ENCODE results near the gene FAM131C.

The FAM131C gene

GRCh38 chr1:16066245-16066644, 7.2 kb downstream of the FAM131C start:
- H3K9ac ChIP-seq (ENCODE audit: low read length) = no peak overlapping the region
- no peaks in the 10 kb centered on the region for H3F3A ChIP-seq (ENCODE audit: insufficient read depth)
- TF ChIP-seq, protein P1, sequence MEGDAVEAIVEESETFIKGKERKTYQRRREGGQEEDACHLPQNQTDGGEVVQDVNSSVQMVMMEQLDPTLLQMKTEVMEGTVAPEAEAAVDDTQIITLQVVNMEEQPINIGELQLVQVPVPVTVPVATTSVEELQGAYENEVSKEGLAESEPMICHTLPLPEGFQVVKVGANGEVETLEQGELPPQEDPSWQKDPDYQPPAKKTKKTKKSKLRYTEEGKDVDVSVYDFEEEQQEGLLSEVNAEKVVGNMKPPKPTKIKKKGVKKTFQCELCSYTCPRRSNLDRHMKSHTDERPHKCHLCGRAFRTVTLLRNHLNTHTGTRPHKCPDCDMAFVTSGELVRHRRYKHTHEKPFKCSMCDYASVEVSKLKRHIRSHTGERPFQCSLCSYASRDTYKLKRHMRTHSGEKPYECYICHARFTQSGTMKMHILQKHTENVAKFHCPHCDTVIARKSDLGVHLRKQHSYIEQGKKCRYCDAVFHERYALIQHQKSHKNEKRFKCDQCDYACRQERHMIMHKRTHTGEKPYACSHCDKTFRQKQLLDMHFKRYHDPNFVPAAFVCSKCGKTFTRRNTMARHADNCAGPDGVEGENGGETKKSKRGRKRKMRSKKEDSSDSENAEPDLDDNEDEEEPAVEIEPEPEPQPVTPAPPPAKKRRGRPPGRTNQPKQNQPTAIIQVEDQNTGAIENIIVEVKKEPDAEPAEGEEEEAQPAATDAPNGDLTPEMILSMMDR (IDR thresholded peaks at IDR 0.05; ENCODE audit: insufficient read depth, low read length, poor library complexity, severe bottlenecking) = no peak
- TF ChIP-seq EZH2phosphoT487 (conservative IDR thresholded peaks at IDR 0.05; ENCODE audit: low read length) = no peak

GRCh38 chr1:16065269-16065576, 8.2 kb downstream of the FAM131C start:
- Histone ChIP-seq H3K27ac (ENCODE audit: low read depth, low read length) (no peak overlapping the region), H3K4me3 (ENCODE audit: insufficient read depth, low read length, poor library complexity, severe bottlenecking) (no peak overlapping the region), H3K9me2 (replicated peaks; ENCODE audit: insufficient read depth, low read length) (no peaks in the 10 kb centered on the region), H3K79me2 (ENCODE audit: insufficient read depth, low read length) (no peaks in the 10 kb centered on the region), H3K4me2 (ENCODE audit: low read depth, low read length, poor library complexity, severe bottlenecking) (no peak overlapping the region), H2AFZ (ENCODE audit: low read depth, low read length, severe bottlenecking) (no peak overlapping the region), H3K36me3 (ENCODE audit: low read length) (no peaks in the 10 kb centered on the region), H4K20me1 (ENCODE audit: low read depth, low read length) (no peaks in the 10 kb centered on the region), H3K27me3 (ENCODE audit: low read length) (no peaks in the 10 kb centered on the region), H3F3A (ENCODE audit: insufficient read depth) (no peaks in the 10 kb centered on the region), H3K9ac (ENCODE audit: low read length) (no peak overlapping the region), H3K9me3 (ENCODE audit: insufficient read depth, low read length) (no peaks in the 10 kb centered on the region)
- TF ChIP-seq, protein P1 (IDR thresholded peaks at IDR 0.05; ENCODE audit: insufficient read depth, low read length, poor library complexity, severe bottlenecking) = no peak
- TF ChIP-seq EZH2phosphoT487 (conservative IDR thresholded peaks at IDR 0.05; ENCODE audit: low read length) = no peak

More at GRCh38 chr1:16066245-16066644, 7.2 kb downstream of the FAM131C start:
- H4K20me1 ChIP-seq (ENCODE audit: low read depth, low read length) = no peaks in the 10 kb centered on the region
- H3K27ac ChIP-seq (ENCODE audit: low read depth, low read length) = no peak overlapping the region
- H3K9me2 ChIP-seq (replicated peaks; ENCODE audit: insufficient read depth, low read length) = no peaks in the 10 kb centered on the region
- no peak overlapping the region for H3K4me3 ChIP-seq (ENCODE audit: insufficient read depth, low read length, poor library complexity, severe bottlenecking)
- no peak overlapping the region for H3K4me2 ChIP-seq (ENCODE audit: low read depth, low read length, poor library complexity, severe bottlenecking)
- no peaks in the 10 kb centered on the region for H3K9me3 ChIP-seq (ENCODE audit: insufficient read depth, low read length)
- H3K79me2 ChIP-seq (ENCODE audit: insufficient read depth, low read length) = no peaks in the 10 kb centered on the region
- H3K27me3 ChIP-seq (ENCODE audit: low read length) = no peaks in the 10 kb centered on the region
- H3K36me3 ChIP-seq (ENCODE audit: low read length) = no peaks in the 10 kb centered on the region
- no peak overlapping the region for H2AFZ ChIP-seq (ENCODE audit: low read depth, low read length, severe bottlenecking)

DNA sequence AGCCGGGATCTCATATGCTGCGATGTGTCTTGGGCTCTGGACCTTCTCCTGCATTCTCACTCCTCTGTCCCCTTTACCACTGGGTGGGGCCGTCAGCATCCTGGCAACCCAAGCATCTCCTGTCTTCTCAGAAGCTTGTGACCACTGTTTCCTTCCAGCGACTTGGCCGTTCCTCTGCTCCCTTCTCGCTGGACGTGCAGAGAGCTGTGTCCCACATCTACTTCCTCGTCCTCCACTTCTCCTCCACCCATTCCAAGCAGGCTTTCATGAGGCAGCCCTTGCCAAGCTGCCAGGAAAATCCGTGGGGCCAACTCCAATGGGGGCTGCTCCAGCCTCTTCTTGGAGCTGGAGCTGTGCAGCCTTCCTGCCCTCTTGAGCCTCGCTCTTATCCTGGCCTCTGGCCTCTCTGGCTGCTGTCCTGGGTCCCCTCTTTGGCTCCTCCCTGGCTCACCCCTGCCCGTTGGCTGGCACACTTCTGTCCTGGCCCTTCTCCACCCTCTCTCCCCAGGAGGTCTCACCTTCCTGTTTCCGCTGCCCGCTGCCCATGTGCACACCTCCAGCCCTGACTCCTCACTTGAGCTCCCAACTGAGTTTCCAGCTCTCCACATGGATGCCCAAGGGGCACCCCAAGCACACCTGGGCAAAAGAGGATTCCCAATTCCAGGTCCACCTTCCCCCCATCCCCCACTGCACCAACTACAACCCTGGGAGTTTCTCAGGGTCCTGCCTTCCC, 8.7 kb downstream of the FAM131C start:
- Histone ChIP-seq H4K20me1 (ENCODE audit: low read depth, low read length) (no peaks in the 10 kb centered on the region), H3K27ac (ENCODE audit: low read depth, low read length) (no peak overlapping the region)

More for the DNA sequence above, 8.7 kb downstream of the FAM131C start:
- H3K36me3 ChIP-seq (ENCODE audit: low read length) = no peaks in the 10 kb centered on the region
- no peak overlapping the region for H3K4me3 ChIP-seq (ENCODE audit: insufficient read depth, low read length, poor library complexity, severe bottlenecking)
- H3K4me2 ChIP-seq (ENCODE audit: low read depth, low read length, poor library complexity, severe bottlenecking) = no peak overlapping the region
- H2AFZ ChIP-seq (ENCODE audit: low read depth, low read length, severe bottlenecking) = no peak overlapping the region
- no peak overlapping the region for H3K9ac ChIP-seq (ENCODE audit: low read length)
- no peaks in the 10 kb centered on the region for H3K27me3 ChIP-seq (ENCODE audit: low read length)
- no peak for TF ChIP-seq EZH2phosphoT487 (conservative IDR thresholded peaks at IDR 0.05; ENCODE audit: low read length)
- TF ChIP-seq, protein P1 (IDR thresholded peaks at IDR 0.05; ENCODE audit: insufficient read depth, low read length, poor library complexity, severe bottlenecking) = no peak
- H3K9me3 ChIP-seq (ENCODE audit: insufficient read depth, low read length) = no peaks in the 10 kb centered on the region
- H3F3A ChIP-seq (ENCODE audit: insufficient read depth) = no peaks in the 10 kb centered on the region
- H3K9me2 ChIP-seq (replicated peaks; ENCODE audit: insufficient read depth, low read length) = no peaks in the 10 kb centered on the region
- no peaks in the 10 kb centered on the region for H3K79me2 ChIP-seq (ENCODE audit: insufficient read depth, low read length)
